ENCODE measurements around the gene RGS7. TPM values are rescaled to one million over a fixed set of nuclear protein-coding genes. Genes with fewer than 3 reads are reported as not detected.

Gene RGS7
- polyA plus RNA-seq, 1 donor (not counting 4 experiments of a cell fraction or from before 2014, with no cell fraction given): not detected

GRCh38 chr1:240831922-240832321, 525.1 kb downstream of the RGS7 start:
- Histone ChIP-seq H3K4me1 (ENCODE audit: control insufficient read depth, extremely low read depth, insufficient read depth, low read length) (no peaks in the 10 kb centered on the region), H3K79me2 (ENCODE audit: control insufficient read depth, insufficient read depth, low read length) (no peaks in the 10 kb centered on the region), H3K27ac (ENCODE audit: control insufficient read depth, insufficient read depth, low read length) (no peak overlapping the region), H3K36me3 (ENCODE audit: control insufficient read depth in 2 of 2, extremely low read depth in 1 of 2, insufficient read depth in 2 of 2, low read length in 2 of 2) (no peaks in the 10 kb centered on the region), H3K9me1 (ENCODE audit: control insufficient read depth, extremely low read depth, insufficient read depth, low read length) (no peaks in the 10 kb centered on the region), H3K4me3 (ENCODE audit: control insufficient read depth in 2 of 3, extremely low read depth in 1 of 3, insufficient read depth in 2 of 3, low read depth in 1 of 3, low read length in 3 of 3) (no peak overlapping the region), H3K9me3 (ENCODE audit: control insufficient read depth, low read depth, low read length) (no peaks in the 10 kb centered on the region), H3K27me3 (ENCODE audit: control insufficient read depth, extremely low read depth, insufficient read depth, low read length) (no peaks in the 10 kb centered on the region), H3K4me2 (ENCODE audit: control insufficient read depth, extremely low read depth, insufficient read depth, low read depth, low read length) (no peak overlapping the region), H4K20me1 (ENCODE audit: control insufficient read depth, extremely low read depth, insufficient read depth, low read length) (no peaks in the 10 kb centered on the region), H3K9ac (ENCODE audit: control insufficient read depth, extremely low read depth, insufficient read depth, low read length) (no peak overlapping the region), H2AFZ (ENCODE audit: control insufficient read depth, low read length) (no peak overlapping the region)
- no peak for DNase-seq (ENCODE audit: low read depth, low spot score)
- TF ChIP-seq CTCF (optimal IDR thresholded peaks at IDR 0.05 in 1 of 3, IDR thresholded peaks at IDR 0.05 in 1 of 3, conservative IDR thresholded peaks at IDR 0.05 in 1 of 3; ENCODE audit: extremely low read depth in 1 of 3, insufficient read depth in 2 of 3, low read length in 3 of 3) (no peak), EZH2 (IDR thresholded peaks at IDR 0.05; ENCODE audit: low read length) (no peak)
- FAIRE-seq: no peak
- dilution Hi-C loops (cut with MboI; ENCODE audit: extremely low pct_ligation_motif_present, low sequenced_read_pairs): no loop called here

DNA sequence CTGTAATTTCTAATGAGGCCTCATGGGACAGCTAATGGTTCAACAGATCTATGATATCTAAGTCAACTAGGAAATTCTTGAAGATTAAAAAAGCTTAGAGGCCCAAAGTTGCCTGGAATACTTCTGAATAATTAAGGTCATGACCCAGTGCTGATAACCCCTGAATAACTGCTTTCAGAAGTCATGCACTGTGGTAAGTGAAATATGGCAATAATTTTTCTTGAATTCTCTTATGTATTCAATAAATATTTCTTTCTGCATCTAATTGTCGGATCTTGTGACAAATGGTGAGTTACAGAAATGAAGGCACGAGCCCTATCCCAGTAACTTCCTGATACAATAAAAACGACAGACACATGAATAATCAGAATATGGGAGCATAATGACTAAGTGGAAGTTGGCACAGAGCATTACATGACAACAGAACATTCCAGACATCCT, 525.8 kb downstream of the RGS7 start:
- dilution Hi-C loops (cut with MboI; ENCODE audit: extremely low pct_ligation_motif_present, low sequenced_read_pairs): no loop called here
- DNase-seq (ENCODE audit: low read depth, low spot score) (no peak), FAIRE-seq (no peak)
- no peaks in the 10 kb centered on the region for H3K9me3 ChIP-seq (ENCODE audit: control insufficient read depth, low read depth, low read length)
- no peaks in the 10 kb centered on the region for H3K4me1 ChIP-seq (ENCODE audit: control insufficient read depth, extremely low read depth, insufficient read depth, low read length)
- H3K9me1 ChIP-seq (ENCODE audit: control insufficient read depth, extremely low read depth, insufficient read depth, low read length): no peaks in the 10 kb centered on the region
- H3K4me2 ChIP-seq (ENCODE audit: control insufficient read depth, extremely low read depth, insufficient read depth, low read depth, low read length): no peak overlapping the region
- no peak overlapping the region for H3K4me3 ChIP-seq (ENCODE audit: control insufficient read depth in 2 of 3, extremely low read depth in 1 of 3, insufficient read depth in 2 of 3, low read depth in 1 of 3, low read length in 3 of 3)
- no peak overlapping the region for H3K27ac ChIP-seq (ENCODE audit: control insufficient read depth, insufficient read depth, low read length)
- H3K9ac ChIP-seq (ENCODE audit: control insufficient read depth, extremely low read depth, insufficient read depth, low read length): no peak overlapping the region
- TF ChIP-seq EZH2 (IDR thresholded peaks at IDR 0.05; ENCODE audit: low read length) (no peak), CTCF (optimal IDR thresholded peaks at IDR 0.05 in 1 of 3, IDR thresholded peaks at IDR 0.05 in 1 of 3, conservative IDR thresholded peaks at IDR 0.05 in 1 of 3; ENCODE audit: extremely low read depth in 1 of 3, insufficient read depth in 2 of 3, low read length in 3 of 3) (no peak)
- H3K79me2 ChIP-seq (ENCODE audit: control insufficient read depth, insufficient read depth, low read length): no peaks in the 10 kb centered on the region
- no peaks in the 10 kb centered on the region for H4K20me1 ChIP-seq (ENCODE audit: control insufficient read depth, extremely low read depth, insufficient read depth, low read length)
- H3K27me3 ChIP-seq (ENCODE audit: control insufficient read depth, extremely low read depth, insufficient read depth, low read length): no peaks in the 10 kb centered on the region
- H3K36me3 ChIP-seq (ENCODE audit: control insufficient read depth in 2 of 2, extremely low read depth in 1 of 2, insufficient read depth in 2 of 2, low read length in 2 of 2): no peaks in the 10 kb centered on the region
- no peak overlapping the region for H2AFZ ChIP-seq (ENCODE audit: control insufficient read depth, low read length)

Data from keratinocyte (primary cell).